Breast epithelium (tissue), 3 donors: ENCODE results near the gene C2CD5.

Experiments
- POLR2AphosphoS5 ChIP-seq, 3 donors: sonication (generic); formaldehyde crosslinking; IDR thresholded peaks; one replicate each; pipeline ENCODE4 v1.6.1; 2017; ENCODE audit warnings: antibody characterized with exemption in 3 of 3
- TF ChIP-seq, protein P1 (sequence below), 3 donors: fragments of 450-650 bp; IDR thresholded peaks; one replicate each; pipeline ENCODE4 v1.5.1; 2016 to 2017; ENCODE audit warnings: antibody characterized with exemption in 3 of 3, mild to moderate bottlenecking in 3 of 3, moderate library complexity in 3 of 3

- no peak for TF ChIP-seq POLR2AphosphoS5 (IDR thresholded peaks at IDR 0.05)
- TF ChIP-seq, protein P1, sequence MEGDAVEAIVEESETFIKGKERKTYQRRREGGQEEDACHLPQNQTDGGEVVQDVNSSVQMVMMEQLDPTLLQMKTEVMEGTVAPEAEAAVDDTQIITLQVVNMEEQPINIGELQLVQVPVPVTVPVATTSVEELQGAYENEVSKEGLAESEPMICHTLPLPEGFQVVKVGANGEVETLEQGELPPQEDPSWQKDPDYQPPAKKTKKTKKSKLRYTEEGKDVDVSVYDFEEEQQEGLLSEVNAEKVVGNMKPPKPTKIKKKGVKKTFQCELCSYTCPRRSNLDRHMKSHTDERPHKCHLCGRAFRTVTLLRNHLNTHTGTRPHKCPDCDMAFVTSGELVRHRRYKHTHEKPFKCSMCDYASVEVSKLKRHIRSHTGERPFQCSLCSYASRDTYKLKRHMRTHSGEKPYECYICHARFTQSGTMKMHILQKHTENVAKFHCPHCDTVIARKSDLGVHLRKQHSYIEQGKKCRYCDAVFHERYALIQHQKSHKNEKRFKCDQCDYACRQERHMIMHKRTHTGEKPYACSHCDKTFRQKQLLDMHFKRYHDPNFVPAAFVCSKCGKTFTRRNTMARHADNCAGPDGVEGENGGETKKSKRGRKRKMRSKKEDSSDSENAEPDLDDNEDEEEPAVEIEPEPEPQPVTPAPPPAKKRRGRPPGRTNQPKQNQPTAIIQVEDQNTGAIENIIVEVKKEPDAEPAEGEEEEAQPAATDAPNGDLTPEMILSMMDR (IDR thresholded peaks at IDR 0.05) = no peak
Observed at GRCh38 chr12:22536971-22537544, 7.3 kb downstream of the C2CD5 start.
